ENCODE measurements around the gene HOXC12.

The HOXC12 gene

DNA sequence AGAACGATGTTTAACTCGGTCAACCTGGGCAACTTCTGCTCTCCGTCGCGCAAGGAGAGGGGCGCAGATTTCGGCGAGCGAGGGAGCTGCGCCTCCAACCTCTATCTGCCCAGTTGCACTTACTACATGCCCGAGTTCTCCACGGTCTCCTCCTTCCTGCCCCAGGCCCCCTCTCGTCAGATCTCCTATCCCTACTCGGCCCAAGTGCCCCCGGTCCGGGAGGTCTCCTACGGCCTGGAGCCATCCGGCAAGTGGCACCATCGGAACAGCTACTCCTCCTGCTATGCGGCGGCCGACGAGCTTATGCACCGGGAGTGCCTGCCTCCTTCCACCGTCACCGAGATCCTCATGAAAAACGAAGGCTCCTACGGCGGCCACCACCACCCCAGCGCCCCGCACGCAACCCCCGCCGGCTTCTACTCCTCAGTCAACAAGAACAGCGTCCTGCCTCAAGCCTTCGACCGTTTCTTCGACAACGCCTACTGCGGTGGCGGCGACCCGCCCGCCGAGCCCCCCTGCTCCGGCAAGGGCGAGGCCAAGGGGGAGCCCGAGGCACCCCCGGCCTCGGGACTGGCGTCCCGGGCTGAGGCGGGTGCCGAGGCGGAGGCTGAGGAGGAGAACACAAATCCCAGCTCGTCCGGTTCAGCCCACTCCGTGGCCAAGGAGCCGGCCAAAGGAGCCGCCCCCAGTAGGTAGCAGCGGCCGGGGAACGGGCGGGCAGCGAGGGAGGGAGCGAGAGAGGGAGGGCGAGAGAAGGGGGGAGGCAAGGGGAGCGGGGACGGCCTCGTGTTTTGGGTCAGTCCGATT is 18.7 kb downstream of the HOXC12 start:
- in situ Hi-C loops (cut with HindIII; ENCODE audit: low sequenced_read_pairs): no loop called here
- H3K4me3 ChIP-seq (ENCODE audit: low read depth, low read length): no peak overlapping the region
- DNase-seq (ENCODE audit: low read depth, low spot score): no peak

DNA sequence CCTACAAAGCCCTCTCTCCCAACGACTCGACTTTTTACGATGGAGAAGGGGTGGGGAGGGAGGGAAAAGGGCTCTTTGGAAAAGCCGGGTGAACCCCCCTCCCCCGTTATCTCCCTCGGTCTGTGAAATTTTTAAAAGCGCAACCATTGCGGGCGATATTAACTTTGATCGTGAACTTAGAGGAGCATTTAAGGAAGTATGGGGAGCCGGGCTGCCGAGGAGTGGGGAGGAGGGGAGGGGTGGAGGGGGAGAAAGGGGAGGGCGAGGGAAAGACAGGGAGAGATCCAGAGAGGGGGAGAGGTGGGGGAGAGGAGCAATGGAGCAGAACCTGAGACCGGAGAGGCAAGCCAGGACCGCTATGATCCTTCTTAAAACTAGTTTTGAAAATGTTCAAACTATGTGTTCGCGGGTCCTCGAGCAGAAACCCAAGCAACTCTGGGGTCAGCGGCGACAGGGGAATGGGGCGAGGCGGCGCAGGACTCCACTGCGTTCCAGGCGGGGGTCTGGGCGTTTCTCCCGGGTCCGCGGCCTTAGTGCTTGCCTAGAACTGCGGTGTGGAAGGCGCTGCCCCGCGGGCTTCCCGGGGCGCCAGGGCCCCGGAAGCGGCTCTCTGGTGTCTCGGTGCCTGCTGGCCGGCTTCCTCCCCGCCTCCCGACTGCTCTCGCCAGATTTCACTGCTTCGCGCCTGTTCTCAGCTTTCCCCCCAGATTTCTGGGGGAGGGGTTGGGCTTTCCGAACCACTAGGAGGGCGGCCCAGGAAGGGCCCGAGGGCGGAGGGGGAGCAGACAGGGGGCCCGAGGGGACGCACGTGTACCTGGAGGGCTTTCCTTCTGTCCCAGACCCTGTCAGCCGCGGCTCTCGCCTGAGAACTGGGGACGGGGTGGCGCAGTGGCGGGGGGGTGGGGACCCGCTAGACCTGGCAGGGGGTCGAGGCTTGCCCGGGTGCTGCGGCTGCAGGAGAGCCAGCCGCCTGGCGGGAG is 19.7 kb downstream of the HOXC12 start, which contains the start of gene HOTAIR:
Gene HOTAIR, minus strand, starts transcription at position 871 of the 980 bp plus-strand sequence.
- H3K4me3 ChIP-seq (ENCODE audit: low read depth, low read length): no peak within 1 kb of the TSS
- in situ Hi-C loops (cut with HindIII; ENCODE audit: low sequenced_read_pairs): no loop called here
- TF ChIP-seq, protein P1, sequence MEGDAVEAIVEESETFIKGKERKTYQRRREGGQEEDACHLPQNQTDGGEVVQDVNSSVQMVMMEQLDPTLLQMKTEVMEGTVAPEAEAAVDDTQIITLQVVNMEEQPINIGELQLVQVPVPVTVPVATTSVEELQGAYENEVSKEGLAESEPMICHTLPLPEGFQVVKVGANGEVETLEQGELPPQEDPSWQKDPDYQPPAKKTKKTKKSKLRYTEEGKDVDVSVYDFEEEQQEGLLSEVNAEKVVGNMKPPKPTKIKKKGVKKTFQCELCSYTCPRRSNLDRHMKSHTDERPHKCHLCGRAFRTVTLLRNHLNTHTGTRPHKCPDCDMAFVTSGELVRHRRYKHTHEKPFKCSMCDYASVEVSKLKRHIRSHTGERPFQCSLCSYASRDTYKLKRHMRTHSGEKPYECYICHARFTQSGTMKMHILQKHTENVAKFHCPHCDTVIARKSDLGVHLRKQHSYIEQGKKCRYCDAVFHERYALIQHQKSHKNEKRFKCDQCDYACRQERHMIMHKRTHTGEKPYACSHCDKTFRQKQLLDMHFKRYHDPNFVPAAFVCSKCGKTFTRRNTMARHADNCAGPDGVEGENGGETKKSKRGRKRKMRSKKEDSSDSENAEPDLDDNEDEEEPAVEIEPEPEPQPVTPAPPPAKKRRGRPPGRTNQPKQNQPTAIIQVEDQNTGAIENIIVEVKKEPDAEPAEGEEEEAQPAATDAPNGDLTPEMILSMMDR (IDR thresholded peaks at IDR 0.05; ENCODE audit: low read depth, low read length): no peak
- DNase-seq (ENCODE audit: low read depth, low spot score): no peak

More for the DNA sequence above, 18.7 kb downstream of the HOXC12 start:
- TF ChIP-seq, protein P1 (IDR thresholded peaks at IDR 0.05; ENCODE audit: low read depth, low read length): no peak

DNA sequence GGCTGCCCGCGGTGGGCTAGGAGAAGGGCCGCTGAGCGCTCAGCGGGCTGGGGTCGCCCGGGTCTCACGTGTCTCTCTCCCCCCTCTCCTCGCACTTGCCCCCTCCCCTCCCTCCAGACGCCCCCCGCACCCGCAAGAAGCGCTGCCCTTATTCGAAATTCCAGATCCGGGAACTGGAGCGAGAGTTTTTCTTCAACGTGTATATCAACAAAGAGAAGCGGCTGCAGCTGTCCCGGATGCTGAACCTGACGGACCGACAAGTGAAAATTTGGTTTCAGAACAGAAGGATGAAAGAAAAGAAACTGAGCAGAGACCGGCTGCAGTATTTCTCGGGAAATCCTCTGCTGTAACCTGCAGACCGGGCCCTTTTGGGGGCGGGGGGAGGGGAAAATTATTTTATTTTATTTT is 20.4 kb downstream of the HOXC12 start:
- TF ChIP-seq, protein P1 (IDR thresholded peaks at IDR 0.05; ENCODE audit: low read depth, low read length): no peak
- no peak for DNase-seq (ENCODE audit: low read depth, low spot score)
- in situ Hi-C loops (cut with HindIII; ENCODE audit: low sequenced_read_pairs): no loop called here
- H3K4me3 ChIP-seq (ENCODE audit: low read depth, low read length): no peak overlapping the region

DNA sequence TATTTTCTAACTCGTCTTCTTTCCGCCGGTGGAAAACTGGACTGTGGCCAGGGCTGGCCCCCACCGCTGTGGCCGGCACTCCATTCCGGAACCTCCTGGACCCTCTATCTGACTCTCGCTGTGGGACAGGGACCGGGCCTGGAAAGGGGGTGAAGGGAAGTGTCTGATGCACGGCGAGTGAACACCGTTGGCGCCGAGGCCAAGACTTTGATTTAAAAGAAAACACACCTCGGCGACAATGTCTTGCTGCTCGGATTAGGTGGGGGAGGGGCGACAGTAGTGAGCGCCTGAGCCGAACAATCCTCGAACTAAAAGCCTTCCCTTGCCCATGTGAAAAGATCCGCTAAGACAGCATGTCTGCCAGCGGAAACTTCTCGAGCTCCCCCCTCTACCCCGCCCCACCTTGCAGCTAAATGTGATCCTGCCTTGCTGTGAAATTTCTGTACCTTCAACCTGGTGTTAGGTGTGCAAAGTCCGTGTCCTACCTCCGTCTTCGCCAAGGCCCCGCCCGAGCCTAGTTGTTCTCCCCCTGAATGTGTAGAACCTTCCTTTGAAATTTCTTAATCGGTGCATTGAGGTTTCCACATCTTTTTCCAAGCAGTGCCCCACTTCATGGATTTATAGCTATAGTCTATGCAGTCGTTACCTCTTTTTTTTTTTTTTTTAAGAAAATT is 20.9 kb downstream of the HOXC12 start:
- no peak overlapping the region for H3K4me3 ChIP-seq (ENCODE audit: low read depth, low read length)
- in situ Hi-C loops (cut with HindIII; ENCODE audit: low sequenced_read_pairs): no loop called here
- no peak for DNase-seq (ENCODE audit: low read depth, low spot score)
- TF ChIP-seq, protein P1 (IDR thresholded peaks at IDR 0.05; ENCODE audit: low read depth, low read length): no peak

DNA sequence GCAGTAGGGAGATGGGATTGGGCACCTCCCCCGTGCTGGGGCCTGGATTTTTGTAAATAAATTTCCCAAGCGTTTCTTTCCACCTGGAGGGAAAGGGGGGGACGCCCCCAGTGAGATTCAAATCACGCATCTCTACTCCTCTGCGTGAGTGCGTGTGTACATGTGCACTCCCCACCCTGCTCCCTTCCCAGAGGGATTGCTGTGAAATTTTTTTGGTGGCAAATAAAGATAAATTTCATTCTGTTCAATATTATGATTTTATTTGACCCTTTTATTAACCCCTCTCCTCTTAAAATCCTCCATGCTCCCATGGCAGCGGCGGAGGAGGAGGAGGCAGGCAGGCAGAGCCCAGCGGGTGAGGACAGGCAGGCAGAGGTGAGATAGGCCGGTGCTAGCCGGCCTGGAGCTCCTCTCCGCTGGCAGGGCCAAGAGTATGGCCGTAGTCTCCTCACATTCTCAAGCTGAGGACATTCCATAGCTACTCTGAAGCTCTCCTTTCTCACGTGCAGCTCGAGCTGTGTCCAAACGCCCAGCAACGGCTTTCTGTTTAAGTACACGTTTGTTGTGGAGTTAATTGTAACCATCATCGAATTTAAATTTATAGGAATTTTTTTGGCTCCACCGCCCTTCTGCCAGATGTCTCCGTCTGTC is 21.6 kb downstream of the HOXC12 start:
- no peak for DNase-seq (ENCODE audit: low read depth, low spot score)
- in situ Hi-C loops (cut with HindIII; ENCODE audit: low sequenced_read_pairs): no loop called here
- TF ChIP-seq, protein P1 (IDR thresholded peaks at IDR 0.05; ENCODE audit: low read depth, low read length): no peak
- H3K4me3 ChIP-seq (ENCODE audit: low read depth, low read length): no peak overlapping the region
